IMR-90 (cell line): ENCODE measurements around the gene CFP. TPM values are rescaled to one million over a fixed set of nuclear protein-coding genes. Genes with fewer than 3 reads are reported as not detected.

ENCODE experiments used
- ATAC-seq: fragments of 200-7000 bp; cut with Tn5 transposase; 2 replicates; pipeline ENCODE4 v1.9.1; 2020; ENCODE audit warnings: low read depth, mild to moderate bottlenecking, moderate library complexity
- BruUV-seq: library from RNA; stranded (reverse); fragments of 400-500 nt; replicated peaks from 2 replicates; lab custom pipeline; 2021; lab: Mats Ljungman, UMichigan
- CTCF ChIA-PET: fragments of 300-600 bp; formaldehyde crosslinking; extraction: SDS; loops from one replicate; lab custom pipeline; 2021; ENCODE audit warnings: antibody characterized with exemption; lab: Yijun Ruan, JAX
- POLR2A ChIA-PET: fragments of 300-600 bp; sonication (Branson Sonifier 250); formaldehyde crosslinking; loops from one replicate; lab custom pipeline; 2022; ENCODE audit warnings: antibody characterized with exemption; ENCODE audit not compliant: unreplicated experiment; lab: Charles Lee
- DNase-seq: peaks from one replicate; pipeline ENCODE4 v3.0.0; 2013
- H2AFZ ChIP-seq: replicated peaks from 2 replicates; pipeline ENCODE3; 2013; ENCODE audit warnings: low read length, mild to moderate bottlenecking; ENCODE audit not compliant: poor library complexity
- H2AK5ac ChIP-seq: 2 replicates; pipeline ENCODE4 v1.6.1; 2013; ENCODE audit warnings: low read depth, low read length, inconsistent platforms
- H2AK9ac ChIP-seq: replicated peaks from 2 replicates; pipeline ENCODE3; 2013; ENCODE audit warnings: mild to moderate bottlenecking, low read depth, low read length, moderate library complexity; ENCODE audit not compliant: poor library complexity
- H2BK120ac ChIP-seq: 2 replicates; pipeline ENCODE4 v1.6.1; 2013; ENCODE audit warnings: low read depth, low read length, inconsistent platforms
- H2BK15ac ChIP-seq: 3 replicates; pipeline ENCODE4 v1.6.1; 2013; ENCODE audit warnings: low read depth, low read length, inconsistent platforms
- H2BK20ac ChIP-seq: 2 replicates; pipeline ENCODE4 v1.6.1; 2013; ENCODE audit warnings: low read depth, mild to moderate bottlenecking, inconsistent platforms, low read length, moderate library complexity
- H2BK5ac ChIP-seq: 2 replicates; pipeline ENCODE4 v1.6.1; 2013; ENCODE audit warnings: mild to moderate bottlenecking, low read depth, low read length, inconsistent platforms; ENCODE audit not compliant: poor library complexity, severe bottlenecking
- H3K14ac ChIP-seq: replicated peaks from 2 replicates; pipeline ENCODE4 v1.6.1; 2013; ENCODE audit warnings: low read depth, low read length, inconsistent platforms
- H3K18ac ChIP-seq: 2 replicates; pipeline ENCODE4 v1.6.1; 2013; ENCODE audit warnings: low read depth, low read length, control low read depth
- H3K23ac ChIP-seq: 2 replicates; pipeline ENCODE4 v1.6.1; 2013; ENCODE audit warnings: low read depth, low read length, inconsistent platforms
- H3K27ac ChIP-seq: 2 replicates; pipeline ENCODE4 v1.5.1; 2013; ENCODE audit warnings: mild to moderate bottlenecking, control low read depth, low read length; ENCODE audit not compliant: insufficient read depth
- H3K27me3 ChIP-seq: 2 replicates; pipeline ENCODE4 v1.6.1; 2013; ENCODE audit warnings: low read length; ENCODE audit not compliant: control insufficient read depth, insufficient read depth
- H3K36me3 ChIP-seq: 2 replicates; pipeline ENCODE4 v1.6.1; 2013; ENCODE audit warnings: low read length, mixed read lengths; ENCODE audit not compliant: control insufficient read depth, insufficient read depth
- H3K4ac ChIP-seq: 2 replicates; pipeline ENCODE4 v1.6.1; 2013; ENCODE audit warnings: low read depth, low read length, inconsistent platforms
- H3K4me1 ChIP-seq: 2 replicates; pipeline ENCODE4 v1.6.1; 2013; ENCODE audit warnings: low read length, mixed read lengths; ENCODE audit not compliant: control insufficient read depth, insufficient read depth
- H3K4me2 ChIP-seq: 2 replicates; pipeline ENCODE4 v1.6.1; 2013; ENCODE audit warnings: low read depth, mild to moderate bottlenecking, control low read depth, low read length, moderate library complexity
- H3K4me3 ChIP-seq: 2 replicates; pipeline ENCODE4 v1.5.1; 2013; ENCODE audit warnings: low read depth, mild to moderate bottlenecking, control low read depth, low read length, moderate library complexity; ENCODE audit not compliant: insufficient read depth
- H3K56ac ChIP-seq: 2 replicates; pipeline ENCODE4 v1.6.1; 2013; ENCODE audit warnings: low read length, inconsistent platforms; ENCODE audit not compliant: insufficient read depth; ENCODE audit errors: extremely low read depth
- H3K79me1 ChIP-seq, 2 experiments: 2 replicates each; pipeline ENCODE4 v1.6.1; 2013; ENCODE audit warnings: low read length in 2 of 2, inconsistent platforms in 1 of 2, low read depth in 1 of 2
- H3K9ac ChIP-seq: 2 replicates; pipeline ENCODE4 v1.6.1; 2013; ENCODE audit warnings: low read depth, low read length, control low read depth
- H3K9me1 ChIP-seq: 2 replicates; pipeline ENCODE4 v1.6.1; 2013; ENCODE audit warnings: low read length, inconsistent platforms; ENCODE audit not compliant: insufficient read depth
- H3K9me3 ChIP-seq: 2 replicates; pipeline ENCODE4 v1.6.1; 2013; ENCODE audit warnings: low read length; ENCODE audit not compliant: control insufficient read depth, insufficient read depth
- H4K20me1 ChIP-seq: 2 replicates; pipeline ENCODE4 v1.6.1; 2013; ENCODE audit warnings: low read length, inconsistent platforms; ENCODE audit not compliant: insufficient read depth
- H4K5ac ChIP-seq: 2 replicates; pipeline ENCODE4 v1.6.1; 2013; ENCODE audit warnings: mild to moderate bottlenecking, low read depth, low read length, control low read depth
- H4K8ac ChIP-seq, 2 experiments: 2 replicates each; pipeline ENCODE4 v1.6.1; 2013; ENCODE audit warnings: low read depth in 2 of 2, low read length in 2 of 2, control low read depth in 1 of 2, inconsistent platforms in 1 of 2
- H4K91ac ChIP-seq: 2 replicates; pipeline ENCODE4 v1.6.1; 2013; ENCODE audit warnings: low read depth, low read length, inconsistent platforms; ENCODE audit not compliant: insufficient read depth
- BHLHE40 ChIP-seq: fragments of 150-350 bp; IDR thresholded peaks from 2 replicates; pipeline ENCODE4 v1.6.1; 2016; ENCODE audit warnings: mild to moderate bottlenecking, low read depth, low read length
- CEBPB ChIP-seq: IDR thresholded peaks from 2 replicates; pipeline ENCODE4 v1.6.1; 2012; ENCODE audit warnings: low read depth, low read length, improper control_type of control experiment
- CHD1 ChIP-seq: IDR thresholded peaks from 2 replicates; pipeline ENCODE4 v1.6.1; 2012; ENCODE audit warnings: low read depth, low read length, improper control_type of control experiment
- FOS ChIP-seq: fragments of 150-350 bp; IDR thresholded peaks from 2 replicates; pipeline ENCODE4 v1.6.1; 2016; ENCODE audit warnings: low read depth, low read length
- MAFK ChIP-seq: IDR thresholded peaks from 2 replicates; pipeline ENCODE4 v1.6.1; 2012; ENCODE audit warnings: low read depth, low read length, improper control_type of control experiment
- MAZ ChIP-seq: IDR thresholded peaks from 2 replicates; pipeline ENCODE4 v1.6.1; 2012; ENCODE audit warnings: low read depth, mild to moderate bottlenecking, low read length, improper control_type of control experiment, moderate library complexity, borderline replicate concordance
- MXI1 ChIP-seq: IDR thresholded peaks from 2 replicates; pipeline ENCODE4 v1.6.1; 2012; ENCODE audit warnings: low read depth, mild to moderate bottlenecking, low read length, moderate library complexity, borderline replicate concordance
- NFE2L2 ChIP-seq: fragments of 150-350 bp; IDR thresholded peaks from 2 replicates; pipeline ENCODE4 v1.6.1; 2016; ENCODE audit warnings: low read depth, mild to moderate bottlenecking, low read length
- RCOR1 ChIP-seq: IDR thresholded peaks from 2 replicates; pipeline ENCODE4 v1.6.1; 2012; ENCODE audit warnings: mild to moderate bottlenecking, low read length, improper control_type of control experiment; ENCODE audit not compliant: insufficient replicate concordance
- RFX5 ChIP-seq: IDR thresholded peaks from 2 replicates; pipeline ENCODE4 v1.8.0; 2012; ENCODE audit warnings: low read depth, mild to moderate bottlenecking, low read length, moderate library complexity
- SMC3 ChIP-seq: fragments of 150-350 bp; IDR thresholded peaks from 2 replicates; pipeline ENCODE4 v1.6.1; 2016; ENCODE audit warnings: low read depth, mild to moderate bottlenecking, antibody characterized with exemption, low read length, moderate library complexity
- WGBS, 2 experiments: methylation state at CpG; one replicate each; pipeline versions ENCODE4 v1.1.5 to v1.1.7; 2013; ENCODE audit warnings: missing lambda C conversion rate in 2 of 2; ENCODE audit not compliant: insufficient read length in 1 of 2; ENCODE audit errors: extremely low coverage in 2 of 2; 5-methylcytosine and 5-hydroxymethylcytosine counted together
- dilution Hi-C: fragments of 300-500 bp; cut with HindIII; formaldehyde crosslinking; loops from one replicate; pipeline ENCODE4 v1.14.3; 2018; ENCODE audit warnings: low sequenced_read_pairs; ENCODE audit not compliant: unreplicated experiment
- in situ Hi-C: fragments of 300-500 bp; cut with MboI; formaldehyde crosslinking; loops from 3 replicates; pipeline ENCODE4 v1.14.3; 2019; ENCODE audit warnings: low sequenced_read_pairs, inconsistent platforms, mixed read lengths
- intact Hi-C: fragments of 100-400 bp; cut with micrococcal nuclease; formaldehyde crosslinking; loops from 2 replicates; pipeline ENCODE4 v1.10.0; 2022
- polyA plus RNA-seq, 3 experiments: library from polyadenylated mRNA; depleted of rRNA; stranded (reverse); fragments of >200 nt; gene quantifications; 2 replicates each; pipeline ENCODE4 v1.2.3, GENCODE V29; 2012; ENCODE audit warnings: low replicate concordance in 1 of 3
- total RNA-seq: library from RNA; depleted of rRNA; stranded (reverse); fragments of >200 nt; gene quantifications from 2 replicates; pipeline ENCODE4 v1.2.3, GENCODE V29; 2012
- TF ChIP-seq, protein P1 (sequence below): conservative IDR thresholded peaks from 2 replicates; pipeline ENCODE4 v1.5.1; 2012; ENCODE audit warnings: mild to moderate bottlenecking, low read depth, low read length, improper control_type of control experiment
- TF ChIP-seq, protein P2 (sequence below): fragments of 150-350 bp; IDR thresholded peaks from 2 replicates; pipeline ENCODE4 v1.6.1; 2017; ENCODE audit warnings: mild to moderate bottlenecking, antibody characterized with exemption, low read length, low read depth

Gene CFP
- total and polyA plus RNA-seq, 2 of the 4 experiments (the other 2 are of a cell fraction), result under 0.01 to 0.14 TPM

- no peak for TF ChIP-seq RCOR1
Measured at GRCh38 chrX:47662144-47662657, 32.5 kb upstream of the CFP start (continued).

GRCh38 chrX:47661539-47661938 lies 31.8 kb upstream of the CFP start:
- Histone ChIP-seq H3K14ac (no peak overlapping the region; the same call in 1 of the 2 replicates), H3K4me2 (no peak overlapping the region), H3K23ac (peak overlapping the region; percentile 72; the same call in 1 of the 2 replicates), H2BK20ac (peak overlapping the region; percentile 88), H2AK9ac (peak overlapping the region; percentile 72), H3K27me3 (no peaks in the 10 kb centered on the region), H2BK15ac (peak overlapping the region; percentile 43; the same call in 2 of the 3 replicates), H3K27ac (peak overlapping the region; percentile 55), H3K9me1 (0 out of 2 replicates have a peak, but pooled peaks cover 4% of the 10 kb centered on the region), H3K4me1 (peaks cover 4% of the 10 kb centered on the region; the same call in 1 of the 2 replicates), H3K4ac (peak overlapping the region; percentile 76; the same call in 1 of the 2 replicates), H3K4me3 (no peak overlapping the region), H4K8ac (peak overlapping the region; percentile 79 to 96; a peak in 3 of 4 replicates), H4K91ac (peak overlapping the region; percentile 41), H2AFZ (no peak overlapping the region), H3K9ac (no peak overlapping the region), H3K18ac (no peak overlapping the region), H3K36me3 (peaks cover 5% of the 10 kb centered on the region), H2BK5ac (peak overlapping the region; percentile 70), H2BK120ac (peak overlapping the region; percentile 42; the same call in 1 of the 2 replicates), H4K20me1 (no peaks in the 10 kb centered on the region), H3K79me1 (peaks cover 11 to 18% of the 10 kb centered on the region in 2 experiments), H3K9me3 (no peaks in the 10 kb centered on the region), H3K56ac (no peak overlapping the region; the same call in 1 of the 2 replicates), H2AK5ac (peak overlapping the region; percentile 82), H4K5ac (no peak overlapping the region)
- TF ChIP-seq NFE2L2 (no peak), CEBPB (no peak), CHD1 (no peak), MXI1 (no peak), FOS (no peak), BHLHE40 (no peak), MAFK (no peak), RCOR1 (no peak), MAZ (no peak), RFX5 (no peak), SMC3 (no peak)
- TF ChIP-seq, protein P1, sequence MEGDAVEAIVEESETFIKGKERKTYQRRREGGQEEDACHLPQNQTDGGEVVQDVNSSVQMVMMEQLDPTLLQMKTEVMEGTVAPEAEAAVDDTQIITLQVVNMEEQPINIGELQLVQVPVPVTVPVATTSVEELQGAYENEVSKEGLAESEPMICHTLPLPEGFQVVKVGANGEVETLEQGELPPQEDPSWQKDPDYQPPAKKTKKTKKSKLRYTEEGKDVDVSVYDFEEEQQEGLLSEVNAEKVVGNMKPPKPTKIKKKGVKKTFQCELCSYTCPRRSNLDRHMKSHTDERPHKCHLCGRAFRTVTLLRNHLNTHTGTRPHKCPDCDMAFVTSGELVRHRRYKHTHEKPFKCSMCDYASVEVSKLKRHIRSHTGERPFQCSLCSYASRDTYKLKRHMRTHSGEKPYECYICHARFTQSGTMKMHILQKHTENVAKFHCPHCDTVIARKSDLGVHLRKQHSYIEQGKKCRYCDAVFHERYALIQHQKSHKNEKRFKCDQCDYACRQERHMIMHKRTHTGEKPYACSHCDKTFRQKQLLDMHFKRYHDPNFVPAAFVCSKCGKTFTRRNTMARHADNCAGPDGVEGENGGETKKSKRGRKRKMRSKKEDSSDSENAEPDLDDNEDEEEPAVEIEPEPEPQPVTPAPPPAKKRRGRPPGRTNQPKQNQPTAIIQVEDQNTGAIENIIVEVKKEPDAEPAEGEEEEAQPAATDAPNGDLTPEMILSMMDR, result no peak
- TF ChIP-seq, protein P2, sequence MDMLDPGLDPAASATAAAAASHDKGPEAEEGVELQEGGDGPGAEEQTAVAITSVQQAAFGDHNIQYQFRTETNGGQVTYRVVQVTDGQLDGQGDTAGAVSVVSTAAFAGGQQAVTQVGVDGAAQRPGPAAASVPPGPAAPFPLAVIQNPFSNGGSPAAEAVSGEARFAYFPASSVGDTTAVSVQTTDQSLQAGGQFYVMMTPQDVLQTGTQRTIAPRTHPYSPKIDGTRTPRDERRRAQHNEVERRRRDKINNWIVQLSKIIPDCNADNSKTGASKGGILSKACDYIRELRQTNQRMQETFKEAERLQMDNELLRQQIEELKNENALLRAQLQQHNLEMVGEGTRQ, result no peak
- DNase-seq, result no peak
- no peak for ATAC-seq
- dilution Hi-C loops, result no loop called here
- CTCF ChIA-PET, result no interaction called here
- POLR2A ChIA-PET, result no interaction called here
- 94% methylated on average over 2 of the region's 7 CpGs; no CpG with 5 or more reads in 1 of the 2 experiments for WGBS, 2 experiments
- intact Hi-C loops, result no loop called here
- BruUV-seq, result no TSS peak
- in situ Hi-C loops, result no loop called here
